GM19193 (cell line): ENCODE measurements around the gene SPRN.

ENCODE experiments used
- POLR2A ChIP-seq: IDR thresholded peaks from 4 replicates; pipeline ENCODE4 v1.6.1; 2011; ENCODE audit not compliant: insufficient read depth, insufficient read length; ENCODE audit errors: extremely low read depth

The SPRN gene

DNA sequence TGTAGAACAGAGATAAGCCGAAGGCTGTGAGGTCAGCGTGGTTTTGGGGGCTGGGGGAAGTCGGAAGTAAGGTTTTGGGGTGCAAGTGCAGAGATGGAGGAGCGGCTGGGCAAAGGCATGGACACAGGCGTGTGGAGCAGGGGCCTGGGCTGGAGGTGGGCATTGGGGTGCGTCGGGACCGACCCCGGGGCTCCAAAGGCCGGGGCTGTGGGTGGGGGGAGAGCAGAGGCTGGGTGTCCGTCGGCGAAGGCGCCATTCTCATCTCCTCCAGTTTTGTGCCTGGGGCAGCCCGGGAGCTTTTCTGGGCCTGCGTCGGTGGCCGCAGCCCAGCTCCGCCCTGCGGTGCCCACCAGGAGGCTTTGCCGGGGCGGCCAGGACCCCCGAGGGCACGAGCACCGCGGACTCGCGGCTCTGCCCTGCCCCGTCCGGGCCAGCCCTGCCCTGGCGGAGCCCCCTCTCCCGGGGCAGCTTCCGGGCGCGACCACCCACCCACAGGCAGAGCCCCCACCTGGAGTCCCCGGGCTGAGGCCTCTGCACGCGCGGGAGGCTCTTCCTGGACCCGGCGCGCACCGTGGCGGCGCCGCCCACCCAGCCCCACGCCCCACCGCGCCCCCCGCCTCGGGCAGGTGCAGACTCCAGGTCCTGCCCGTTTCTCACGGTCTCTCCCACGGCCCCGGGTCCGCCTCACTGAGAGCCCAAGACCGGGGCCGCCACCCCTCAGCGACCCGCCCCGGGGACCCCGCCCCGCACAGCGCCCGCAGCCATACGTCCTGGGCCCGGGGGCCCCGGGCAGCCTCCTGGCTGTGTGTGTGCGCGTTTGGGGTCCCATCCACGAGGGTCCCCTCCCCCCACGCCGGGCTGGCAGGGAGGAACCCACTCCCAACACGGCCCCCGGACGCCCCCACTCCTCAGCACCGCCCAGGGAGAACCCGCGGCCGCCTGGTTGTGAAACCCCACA lies 21.6 kb upstream of the SPRN start:
- no peak for TF ChIP-seq POLR2A

GRCh38 chr10:133445268-133445732 lies 20.9 kb upstream of the SPRN start:
- no peak for TF ChIP-seq POLR2A

DNA sequence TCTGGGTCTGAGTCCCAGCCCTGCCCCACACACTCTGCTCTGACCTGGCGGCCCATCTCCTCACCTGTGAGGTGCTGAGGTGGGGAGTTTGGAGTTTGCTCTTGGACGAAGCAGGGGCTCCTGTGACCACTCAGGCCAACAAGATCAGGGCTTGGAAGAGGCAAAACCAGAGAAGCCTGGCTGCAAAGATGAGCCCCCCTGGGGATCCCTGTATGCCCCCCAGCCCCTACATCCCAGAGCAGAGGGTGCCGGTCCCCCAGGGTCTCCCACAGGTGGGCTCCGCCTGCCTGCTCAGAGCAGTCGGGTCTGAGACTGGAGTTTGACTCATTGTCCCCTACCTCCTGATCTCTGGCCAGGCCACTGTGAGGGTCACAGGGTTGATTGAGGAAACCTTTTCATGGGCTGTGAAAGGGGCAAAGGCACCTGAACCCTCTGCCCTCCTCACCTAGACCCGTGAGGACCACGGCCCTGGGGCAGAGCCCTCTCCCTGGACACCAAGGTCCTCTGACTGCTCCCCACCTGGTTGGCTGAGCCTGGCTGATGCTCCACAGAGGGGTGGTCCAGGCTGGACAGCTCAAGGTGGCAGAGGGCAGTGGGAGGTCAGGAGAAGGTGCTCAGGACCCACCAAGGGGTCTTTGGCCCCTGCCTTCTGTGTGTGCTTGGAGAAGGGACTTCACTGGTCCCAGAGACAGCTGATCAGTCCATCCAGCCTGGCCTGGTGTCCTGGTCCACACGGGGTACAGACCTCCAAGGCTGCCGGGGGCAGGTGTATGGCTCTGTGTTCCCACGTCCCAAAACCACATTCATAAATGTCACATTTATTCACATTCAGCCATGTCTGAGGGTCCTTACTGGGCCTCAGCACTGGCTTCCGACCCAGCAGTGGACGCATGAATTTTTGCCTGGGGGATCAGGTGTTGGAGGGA lies 20.2 kb upstream of the SPRN start:
- no peak for TF ChIP-seq POLR2A

DNA sequence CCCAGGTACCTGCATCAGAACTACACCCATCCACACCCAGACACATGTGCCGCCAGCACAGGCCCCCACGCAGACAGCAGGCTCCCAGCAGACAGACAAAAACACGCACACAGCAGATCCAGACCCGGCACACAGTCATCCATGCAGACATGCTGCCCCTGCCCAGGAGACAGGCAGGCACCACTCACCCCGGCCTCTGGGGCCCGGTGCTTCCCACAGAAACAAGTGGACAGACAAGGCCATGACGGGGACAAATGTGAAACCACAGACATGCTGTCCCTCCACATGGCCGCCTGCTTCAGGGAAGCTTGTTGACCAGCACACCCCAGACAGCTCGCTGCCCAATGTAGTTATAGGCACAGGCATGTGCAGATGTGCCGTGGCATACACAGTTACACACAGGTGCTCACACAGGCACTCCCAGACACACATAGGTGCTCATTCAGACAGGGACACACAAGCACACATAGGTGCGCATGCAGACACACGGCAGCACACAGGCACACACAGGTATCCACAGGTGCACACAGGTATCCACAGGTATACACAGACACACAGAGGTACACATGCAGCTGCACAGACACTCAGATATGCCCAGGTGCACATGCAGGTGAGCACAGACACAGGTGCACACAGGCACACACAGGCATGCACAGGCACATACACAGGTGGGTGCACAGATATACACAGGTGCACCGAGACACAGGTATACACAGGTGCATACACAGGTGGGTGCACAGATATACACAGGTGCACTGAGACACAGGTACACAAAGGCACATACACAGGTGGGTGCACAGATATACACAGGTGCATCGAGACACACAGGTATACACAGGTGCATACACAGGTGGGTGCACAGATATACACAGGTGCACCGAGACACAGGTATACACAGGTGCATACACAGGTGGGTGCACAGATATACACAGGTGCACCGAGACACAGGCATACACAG lies 18.8 kb upstream of the SPRN start:
- no peak for TF ChIP-seq POLR2A

DNA sequence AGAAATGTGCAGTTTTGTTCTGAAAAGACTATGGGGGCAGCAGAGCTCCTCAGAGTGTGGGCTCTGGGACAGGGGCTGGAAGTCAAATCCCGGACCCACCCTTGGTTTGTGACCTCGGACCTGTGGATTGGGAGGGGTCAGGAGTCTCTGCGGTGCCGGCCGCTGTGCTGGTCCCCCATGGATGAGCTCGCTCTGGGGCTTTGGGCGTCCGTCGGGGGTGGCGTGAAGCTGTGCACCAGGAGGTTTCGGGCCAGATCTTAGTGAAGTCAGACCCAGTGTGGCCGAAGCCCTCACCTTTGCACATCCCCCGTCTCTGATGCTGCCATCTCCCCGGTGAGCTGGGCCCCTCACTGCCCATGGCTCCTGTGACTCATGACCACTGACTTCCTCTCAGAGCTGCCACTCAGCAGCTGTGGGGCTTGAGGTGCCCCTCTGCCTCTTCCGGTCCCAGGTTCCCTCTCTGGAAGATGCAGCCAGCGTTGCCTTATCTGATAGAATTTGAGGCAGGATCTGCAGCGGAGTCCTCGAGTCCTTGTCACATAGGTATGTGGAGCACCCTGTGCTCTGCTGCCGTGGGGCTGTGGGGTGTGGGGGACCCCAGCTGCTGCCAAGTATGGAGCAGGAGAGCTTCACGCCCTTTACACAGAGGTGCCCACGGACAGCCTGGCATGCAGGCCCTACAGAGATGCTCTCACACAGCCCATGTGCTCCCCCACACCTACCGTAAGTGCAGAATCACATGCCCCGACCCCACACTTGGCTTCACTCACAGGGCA lies 18.0 kb upstream of the SPRN start:
- no peak for TF ChIP-seq POLR2A

- TF ChIP-seq POLR2A, result no peak
Measured at GRCh38 chr10:133441780-133442179, 17.4 kb upstream of the SPRN start.

GRCh38 chr10:133440633-133441285 lies 16.3 kb upstream of the SPRN start:
- TF ChIP-seq POLR2A, result no peak

- no peak for TF ChIP-seq POLR2A
Measured at GRCh38 chr10:133439517-133440461, 15.4 kb upstream of the SPRN start.

GRCh38 chr10:133438711-133439273 lies 14.4 kb upstream of the SPRN start:
- no peak for TF ChIP-seq POLR2A

GRCh38 chr10:133422807-133423771 lies 1.3 kb downstream of the SPRN start:
- no peak for TF ChIP-seq POLR2A

- TF ChIP-seq POLR2A, result no peak
Measured at GRCh38 chr10:133422223-133422806, 2.1 kb downstream of the SPRN start.
